Epithelial cell of esophagus (primary cell): ENCODE measurements around the gene VSTM5.

Experiments
- DNase-seq: peaks from one replicate; pipeline ENCODE4 v3.0.0; 2010; ENCODE audit warnings: low read depth
- H3K4me3 ChIP-seq: 2 replicates; pipeline ENCODE4 v1.5.1; 2011; ENCODE audit warnings: mild to moderate bottlenecking, low read length, control low read depth
- TF ChIP-seq, protein P1 (sequence below): IDR thresholded peaks from 2 replicates; pipeline ENCODE4 v1.5.1; 2011; ENCODE audit warnings: low read depth, mild to moderate bottlenecking, low read length, control low read depth, inconsistent platforms; ENCODE audit not compliant: insufficient read depth; ENCODE audit errors: missing control alignments

VSTM5 gene

GRCh38 chr11:93832780-93833179 lies 17.6 kb downstream of the VSTM5 start:
- TF ChIP-seq, protein P1, sequence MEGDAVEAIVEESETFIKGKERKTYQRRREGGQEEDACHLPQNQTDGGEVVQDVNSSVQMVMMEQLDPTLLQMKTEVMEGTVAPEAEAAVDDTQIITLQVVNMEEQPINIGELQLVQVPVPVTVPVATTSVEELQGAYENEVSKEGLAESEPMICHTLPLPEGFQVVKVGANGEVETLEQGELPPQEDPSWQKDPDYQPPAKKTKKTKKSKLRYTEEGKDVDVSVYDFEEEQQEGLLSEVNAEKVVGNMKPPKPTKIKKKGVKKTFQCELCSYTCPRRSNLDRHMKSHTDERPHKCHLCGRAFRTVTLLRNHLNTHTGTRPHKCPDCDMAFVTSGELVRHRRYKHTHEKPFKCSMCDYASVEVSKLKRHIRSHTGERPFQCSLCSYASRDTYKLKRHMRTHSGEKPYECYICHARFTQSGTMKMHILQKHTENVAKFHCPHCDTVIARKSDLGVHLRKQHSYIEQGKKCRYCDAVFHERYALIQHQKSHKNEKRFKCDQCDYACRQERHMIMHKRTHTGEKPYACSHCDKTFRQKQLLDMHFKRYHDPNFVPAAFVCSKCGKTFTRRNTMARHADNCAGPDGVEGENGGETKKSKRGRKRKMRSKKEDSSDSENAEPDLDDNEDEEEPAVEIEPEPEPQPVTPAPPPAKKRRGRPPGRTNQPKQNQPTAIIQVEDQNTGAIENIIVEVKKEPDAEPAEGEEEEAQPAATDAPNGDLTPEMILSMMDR: no peak
- no peak for DNase-seq
- H3K4me3 ChIP-seq: no peak overlapping the region

GRCh38 chr11:93831343-93832127 lies 18.9 kb downstream of the VSTM5 start:
- no peak overlapping the region for H3K4me3 ChIP-seq
- TF ChIP-seq, protein P1: no peak
- no peak for DNase-seq

DNA sequence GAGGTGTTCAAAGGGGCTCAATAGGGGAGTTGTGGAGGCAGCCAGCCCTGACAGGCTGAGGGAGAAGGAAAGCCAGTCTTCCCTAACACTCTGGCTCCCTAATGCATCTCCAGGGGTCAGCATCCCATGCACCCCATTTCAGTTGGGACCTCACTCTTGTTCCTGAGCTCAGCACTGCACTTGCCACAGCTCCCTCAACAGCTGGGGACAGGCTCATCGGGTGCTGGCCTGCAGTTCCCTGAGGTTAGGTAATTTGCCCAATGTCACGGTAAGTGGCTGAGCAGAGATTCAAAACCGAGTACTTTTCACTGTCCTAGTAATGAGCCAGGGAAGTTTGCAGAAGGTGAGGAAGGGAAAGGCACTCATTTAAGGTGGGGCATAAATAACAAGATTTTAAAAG lies 20.8 kb downstream of the VSTM5 start:
- TF ChIP-seq, protein P1: no peak
- no peak overlapping the region for H3K4me3 ChIP-seq
- no peak for DNase-seq

DNA sequence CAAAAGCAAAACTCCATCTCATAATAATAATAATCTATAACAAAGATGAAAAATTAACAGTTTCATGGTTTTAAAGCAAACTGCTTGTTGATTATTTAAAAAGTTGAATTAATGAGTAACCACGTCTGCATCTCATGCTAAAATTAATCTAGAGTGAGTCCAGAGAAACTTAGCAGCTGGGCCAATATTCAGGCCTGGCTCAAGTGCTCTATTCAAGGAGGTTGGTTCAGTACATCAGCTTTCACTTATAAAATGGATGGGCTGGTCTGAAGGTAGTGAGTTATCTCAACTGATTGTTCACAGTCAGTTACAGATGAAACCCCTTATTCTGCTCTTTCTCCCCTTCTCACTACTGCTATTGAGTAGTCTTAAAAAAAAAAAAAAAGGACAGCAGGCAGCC lies 23.1 kb downstream of the VSTM5 start:
- no peak overlapping the region for H3K4me3 ChIP-seq
- DNase-seq: no peak
- TF ChIP-seq, protein P1: no peak

DNA sequence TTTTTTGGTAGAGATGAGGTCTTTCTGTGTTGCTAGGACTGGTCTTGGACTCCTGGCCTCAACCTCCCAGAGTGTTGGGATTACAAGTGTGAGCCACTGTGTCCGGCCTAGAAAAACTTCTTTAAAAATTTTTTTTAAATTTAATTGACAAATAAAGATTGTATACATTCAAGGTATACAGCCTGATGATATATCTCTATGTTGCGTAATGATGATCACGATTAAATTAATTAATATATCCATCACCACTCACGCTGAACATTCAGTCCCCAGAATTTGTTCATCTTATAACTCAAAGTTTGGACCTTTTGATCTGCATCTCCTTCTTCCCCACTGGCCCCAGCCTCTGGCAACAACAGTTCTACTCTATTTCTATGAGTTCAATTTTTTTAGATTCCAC lies 27.2 kb downstream of the VSTM5 start:
- H3K4me3 ChIP-seq: no peak overlapping the region
- DNase-seq: no peak
- TF ChIP-seq, protein P1: no peak

DNA sequence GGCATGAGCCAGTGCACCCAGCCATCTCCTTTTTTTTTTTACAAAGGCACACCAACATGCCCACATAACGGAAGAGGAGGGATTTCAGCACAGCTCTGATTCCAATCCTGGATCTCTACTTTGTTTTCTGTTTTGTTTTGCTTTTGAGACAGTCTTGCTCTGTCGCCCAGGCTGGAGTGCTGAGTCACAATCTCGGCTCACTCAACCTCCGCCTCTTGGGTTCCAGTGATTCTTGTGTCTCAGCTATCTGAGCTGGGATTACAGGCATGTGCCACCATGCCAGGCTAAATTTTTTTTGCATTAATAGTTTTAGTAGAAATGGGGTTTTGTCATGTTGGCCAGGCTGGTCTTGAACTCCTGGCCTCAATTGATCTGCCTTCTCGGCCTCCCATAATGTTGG lies 28.1 kb downstream of the VSTM5 start:
- peak; percentile 60 for DNase-seq
- H3K4me3 ChIP-seq: no peak overlapping the region
- TF ChIP-seq, protein P1: no peak

- no peak for DNase-seq
- H3K4me3 ChIP-seq: no peak overlapping the region
- TF ChIP-seq, protein P1: no peak
These were observed 28.8 kb downstream of the VSTM5 start for GRCh38 chr11:93821617-93822016.
